Tibial nerve (tissue), 3 donors: ENCODE measurements around the gene MAML2.

Source experiments
- POLR2A ChIP-seq, 2 donors: fragments of 450-650 bp; IDR thresholded peaks; one replicate each; pipeline ENCODE4 v1.6.1; 2017; ENCODE audit warnings: antibody characterized with exemption in 2 of 2, mild to moderate bottlenecking in 2 of 2, moderate library complexity in 2 of 2
- TF ChIP-seq, protein P1 (sequence below), 5 experiments: fragments of 200-600 bp in 3 of 5; fragments of 450-650 bp in 2 of 5; sonication (generic) in 3 of 5; IDR thresholded peaks; one replicate each; pipeline ENCODE4 v1.5.1; 2016 to 2019; ENCODE audit warnings: antibody characterized with exemption in 5 of 5, mild to moderate bottlenecking in 3 of 5, moderate library complexity in 2 of 5

GRCh38 chr11:96203567-96204365, 139.2 kb downstream of the MAML2 start:
- TF ChIP-seq, protein P1, sequence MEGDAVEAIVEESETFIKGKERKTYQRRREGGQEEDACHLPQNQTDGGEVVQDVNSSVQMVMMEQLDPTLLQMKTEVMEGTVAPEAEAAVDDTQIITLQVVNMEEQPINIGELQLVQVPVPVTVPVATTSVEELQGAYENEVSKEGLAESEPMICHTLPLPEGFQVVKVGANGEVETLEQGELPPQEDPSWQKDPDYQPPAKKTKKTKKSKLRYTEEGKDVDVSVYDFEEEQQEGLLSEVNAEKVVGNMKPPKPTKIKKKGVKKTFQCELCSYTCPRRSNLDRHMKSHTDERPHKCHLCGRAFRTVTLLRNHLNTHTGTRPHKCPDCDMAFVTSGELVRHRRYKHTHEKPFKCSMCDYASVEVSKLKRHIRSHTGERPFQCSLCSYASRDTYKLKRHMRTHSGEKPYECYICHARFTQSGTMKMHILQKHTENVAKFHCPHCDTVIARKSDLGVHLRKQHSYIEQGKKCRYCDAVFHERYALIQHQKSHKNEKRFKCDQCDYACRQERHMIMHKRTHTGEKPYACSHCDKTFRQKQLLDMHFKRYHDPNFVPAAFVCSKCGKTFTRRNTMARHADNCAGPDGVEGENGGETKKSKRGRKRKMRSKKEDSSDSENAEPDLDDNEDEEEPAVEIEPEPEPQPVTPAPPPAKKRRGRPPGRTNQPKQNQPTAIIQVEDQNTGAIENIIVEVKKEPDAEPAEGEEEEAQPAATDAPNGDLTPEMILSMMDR (IDR thresholded peaks at IDR 0.05): no peak
- TF ChIP-seq POLR2A (IDR thresholded peaks at IDR 0.05): no peak
